ENCODE data around the gene RSPH3.
"Not testable (repeated sequence)": the region's sequence is repeated elsewhere in the genome, so short reads cannot be mapped to it uniquely, and the experiment has no call there.

RSPH3 gene

DNA sequence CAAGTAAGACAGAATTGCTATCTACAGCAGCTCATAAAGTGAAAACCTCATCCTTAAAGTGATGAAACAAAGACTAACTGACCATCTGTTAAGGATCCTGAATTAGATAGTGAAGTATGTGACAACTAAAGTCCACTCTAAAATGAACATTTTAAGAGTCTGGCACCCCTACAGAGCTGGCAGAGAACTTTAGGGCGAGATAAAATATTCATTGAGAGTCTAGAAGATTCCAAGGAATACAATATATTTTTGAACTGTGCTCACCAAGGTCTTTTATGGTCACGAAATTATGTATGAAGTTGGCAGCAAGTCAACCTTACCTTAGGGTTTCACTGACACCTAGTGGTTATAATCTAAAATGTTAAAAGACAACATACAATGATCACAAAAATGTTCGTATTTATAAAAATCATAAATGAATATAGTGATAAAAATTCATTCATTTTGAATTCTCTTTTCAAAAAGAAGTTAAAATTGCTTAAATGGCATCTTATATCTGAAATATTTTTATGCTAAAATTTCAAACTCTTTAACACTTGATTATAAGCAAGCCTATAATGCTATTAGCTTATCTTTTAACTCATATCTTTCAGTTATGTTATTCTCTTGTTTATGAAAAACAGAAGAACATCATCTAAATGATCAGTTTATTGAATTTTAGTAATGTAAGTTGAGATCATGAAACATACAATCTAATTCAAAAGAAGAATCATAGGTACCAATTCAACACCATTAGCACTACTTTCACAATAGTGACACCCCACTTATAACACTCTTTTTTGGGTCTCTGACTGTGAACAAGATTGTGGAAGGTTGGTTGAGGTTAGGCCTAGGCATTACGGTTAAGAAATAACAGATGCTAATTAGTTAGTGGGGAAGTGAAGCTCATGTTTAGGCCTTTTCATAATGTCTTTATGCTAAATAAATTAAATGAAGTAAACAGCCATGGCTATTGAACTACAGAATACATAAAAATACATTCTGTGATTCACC lies 27.5 kb downstream of the RSPH3 start:
- no peak for DNase-seq

DNA sequence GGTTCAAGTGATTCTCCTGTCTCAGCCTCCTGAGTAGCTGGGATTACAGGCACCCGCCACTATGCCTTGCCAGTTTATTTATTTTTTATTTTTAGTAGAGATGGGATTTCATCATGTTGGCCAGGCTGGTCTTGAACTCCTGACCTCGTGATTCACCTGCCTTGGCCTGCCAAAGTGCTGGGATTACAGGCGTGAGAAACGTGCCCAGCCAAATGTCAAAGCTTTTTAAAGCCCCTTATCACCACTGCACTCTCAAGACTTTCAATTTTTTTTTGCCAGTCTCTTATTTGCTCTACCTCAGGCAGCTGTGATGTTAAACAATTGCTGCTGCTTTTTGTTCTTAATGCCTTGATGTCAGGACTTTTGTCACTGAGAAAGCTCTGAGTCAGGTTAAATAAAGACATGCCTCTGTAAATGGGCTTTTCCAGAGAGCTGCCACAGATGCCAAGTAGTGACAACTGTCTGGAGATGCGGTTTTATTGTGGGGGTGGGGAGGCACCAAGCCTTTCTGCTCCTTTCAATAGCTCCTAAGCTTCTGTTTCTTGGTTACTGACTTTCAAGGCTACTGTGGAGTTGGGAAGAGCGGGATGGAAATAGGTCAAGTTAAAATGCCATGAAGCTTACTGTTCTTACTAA lies 29.2 kb downstream of the RSPH3 start:
- DNase-seq, result no peak

DNA sequence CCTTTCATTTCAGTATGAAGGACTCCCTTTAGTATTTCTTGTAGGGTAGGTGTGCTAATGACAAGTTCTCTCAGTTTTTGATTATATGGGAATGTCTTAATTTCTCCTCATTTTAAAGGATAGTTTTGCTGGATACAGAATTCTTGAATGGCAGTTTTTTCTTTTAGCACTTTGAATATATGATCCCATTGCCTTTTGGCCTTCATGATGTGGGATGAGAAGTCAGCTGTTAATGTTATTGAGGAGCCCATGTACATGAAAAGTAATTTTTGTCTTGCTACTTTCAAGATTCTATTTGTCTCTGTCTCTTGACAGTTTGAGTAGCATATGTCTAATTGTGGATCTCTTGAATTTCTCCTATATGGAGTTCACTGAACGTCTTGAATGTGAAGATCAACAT lies 30.9 kb downstream of the RSPH3 start:
- DNase-seq, result no peak

DNA sequence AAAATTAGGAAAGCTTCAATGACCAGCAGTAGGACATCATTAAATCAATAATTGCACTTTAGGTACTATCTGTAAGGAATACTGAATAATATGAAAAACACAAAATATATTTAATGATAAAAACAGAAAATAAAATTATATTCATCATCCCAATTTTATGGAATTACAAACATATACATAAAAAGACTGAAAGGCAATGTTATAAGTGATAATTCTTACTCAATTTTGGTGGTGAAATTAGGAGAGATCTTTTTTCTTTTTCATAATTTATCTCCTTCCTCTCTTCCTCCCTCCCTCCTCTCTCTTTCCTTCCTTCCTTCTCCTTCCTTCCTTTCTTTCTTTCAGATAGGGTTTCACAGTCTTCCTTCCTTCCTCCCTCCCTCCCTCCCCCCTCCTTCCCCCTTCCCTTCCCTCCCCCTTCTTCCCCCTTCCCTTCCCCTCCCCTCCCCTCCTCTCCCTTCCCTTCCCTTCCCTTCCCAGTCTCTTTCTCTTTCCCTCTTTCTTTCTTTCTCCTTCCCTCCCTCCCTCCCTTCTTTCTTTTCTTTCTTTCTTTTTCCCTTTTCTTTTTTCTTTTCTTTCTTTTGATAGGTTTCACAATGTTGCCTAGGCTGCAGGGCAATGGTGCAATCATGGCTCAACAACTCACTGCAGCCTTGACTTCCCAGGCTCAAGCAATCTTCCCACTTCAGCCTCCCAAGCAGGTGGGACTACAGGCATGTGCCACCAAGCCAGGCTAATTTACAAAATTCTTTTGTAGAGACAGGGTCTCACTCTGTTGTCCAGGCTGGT lies 36.8 kb downstream of the RSPH3 start:
- no peak for DNase-seq

GRCh38 chr6:158962371-158962770 lies 37.6 kb downstream of the RSPH3 start:
- no peak for DNase-seq

GRCh38 chr6:158960026-158960425 lies 40.0 kb downstream of the RSPH3 start:
- no peak for DNase-seq

- DNase-seq, result no peak
These were observed 40.5 kb downstream of the RSPH3 start for GRCh38 chr6:158959552-158959951.

DNA sequence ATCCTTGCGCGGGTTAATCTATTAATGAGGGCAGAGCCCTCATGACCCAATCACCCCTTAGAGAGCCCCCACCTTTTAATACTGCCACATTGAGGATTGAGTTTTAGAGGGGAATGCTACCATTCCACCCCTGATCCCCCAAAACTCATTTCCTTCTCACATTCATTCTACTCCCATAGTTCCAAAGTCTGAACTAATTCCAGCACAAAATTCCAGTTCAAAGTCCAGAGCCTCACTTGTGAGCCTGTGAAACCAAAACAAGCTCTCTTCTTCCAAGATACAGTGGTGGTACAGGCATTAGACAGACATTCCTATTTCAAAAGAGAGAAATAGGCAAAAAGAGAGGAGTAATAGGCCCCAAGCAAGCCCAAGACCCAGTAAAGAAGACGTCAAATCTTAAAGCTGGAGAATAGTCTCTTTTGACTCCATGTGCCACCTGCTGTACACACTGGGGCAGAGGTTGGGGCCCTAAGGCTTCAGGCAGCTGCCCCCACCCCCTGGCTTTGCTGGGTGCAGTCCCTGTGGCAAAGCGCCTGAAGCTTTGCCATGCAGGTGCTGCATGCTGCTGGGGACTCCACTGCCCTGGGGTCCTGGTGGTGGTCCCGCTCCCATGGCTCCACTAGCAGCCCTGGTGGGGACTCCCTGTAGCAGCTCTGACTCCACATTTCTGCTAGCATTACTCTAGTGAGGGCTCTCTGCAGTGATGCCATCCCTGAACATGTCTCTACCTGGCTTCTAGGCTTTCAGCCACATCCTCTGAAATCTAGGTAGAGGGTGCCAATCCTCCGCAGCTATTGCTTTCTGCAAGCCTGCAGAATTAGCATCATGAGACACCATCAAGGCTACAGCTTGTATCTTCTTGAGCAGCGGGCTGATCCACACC lies 41.3 kb downstream of the RSPH3 start:
- DNase-seq, result peak; percentile 35

DNA sequence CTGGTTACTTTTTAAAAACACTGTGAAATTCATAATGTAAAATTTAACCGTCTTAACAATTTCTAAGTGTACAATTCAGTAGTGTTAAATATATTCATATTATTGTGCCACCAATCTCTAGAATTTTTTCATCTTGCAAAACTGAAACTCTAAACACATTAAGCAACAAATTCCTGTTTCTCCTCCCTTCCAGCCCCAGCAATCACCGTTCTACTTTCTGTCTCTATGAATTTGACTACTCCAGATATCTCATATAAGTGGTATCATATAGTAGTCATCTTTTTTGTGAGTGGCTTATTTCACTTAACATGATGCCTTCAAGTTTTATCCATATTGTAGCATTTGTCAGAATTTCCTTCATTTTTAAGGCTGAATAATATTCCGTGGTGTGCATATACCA lies 44.7 kb downstream of the RSPH3 start:
- no peak for DNase-seq

GRCh38 chr6:158954753-158955152 lies 45.2 kb downstream of the RSPH3 start:
- DNase-seq, result no peak

DNA sequence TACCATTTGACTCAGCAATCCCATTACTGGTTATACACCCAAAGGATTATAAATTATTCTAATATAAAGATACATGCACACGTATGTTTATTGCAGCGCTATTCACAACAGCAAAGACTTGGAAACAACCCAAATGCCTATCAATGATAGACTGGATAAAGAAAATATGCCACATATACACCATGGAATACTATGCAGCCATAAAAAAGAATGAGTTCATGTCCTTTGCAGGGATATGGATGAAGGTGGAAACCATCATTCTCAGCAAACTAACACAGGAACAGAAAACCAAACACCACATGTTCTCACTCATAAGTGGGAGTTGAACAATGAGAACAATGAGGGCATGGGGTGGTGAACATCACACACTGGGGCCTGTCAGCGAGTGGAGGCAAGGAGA lies 48.0 kb downstream of the RSPH3 start:
- DNase-seq, result not testable (repeated sequence)

DNA sequence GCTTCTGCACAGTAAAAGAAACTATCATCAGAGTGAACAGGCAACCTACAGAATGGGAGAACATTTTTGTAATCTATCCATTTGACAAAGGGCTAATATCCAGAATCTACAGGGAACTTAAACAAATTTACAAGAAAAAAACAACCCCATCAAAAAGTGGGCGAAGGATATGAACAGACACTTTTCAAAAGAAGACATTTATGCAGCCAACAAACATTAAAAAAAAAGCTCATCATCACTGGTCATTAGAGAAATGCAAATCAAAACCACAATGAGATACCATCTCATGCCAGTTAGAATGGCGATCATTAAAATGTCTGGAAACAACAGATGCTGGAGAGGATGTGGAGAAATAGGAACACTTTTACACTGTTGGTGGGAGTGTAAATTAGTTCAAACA lies 48.4 kb downstream of the RSPH3 start:
- DNase-seq, result not testable (repeated sequence)

GRCh38 chr6:158947284-158947683 lies 52.7 kb downstream of the RSPH3 start:
- DNase-seq, result no peak

DNA sequence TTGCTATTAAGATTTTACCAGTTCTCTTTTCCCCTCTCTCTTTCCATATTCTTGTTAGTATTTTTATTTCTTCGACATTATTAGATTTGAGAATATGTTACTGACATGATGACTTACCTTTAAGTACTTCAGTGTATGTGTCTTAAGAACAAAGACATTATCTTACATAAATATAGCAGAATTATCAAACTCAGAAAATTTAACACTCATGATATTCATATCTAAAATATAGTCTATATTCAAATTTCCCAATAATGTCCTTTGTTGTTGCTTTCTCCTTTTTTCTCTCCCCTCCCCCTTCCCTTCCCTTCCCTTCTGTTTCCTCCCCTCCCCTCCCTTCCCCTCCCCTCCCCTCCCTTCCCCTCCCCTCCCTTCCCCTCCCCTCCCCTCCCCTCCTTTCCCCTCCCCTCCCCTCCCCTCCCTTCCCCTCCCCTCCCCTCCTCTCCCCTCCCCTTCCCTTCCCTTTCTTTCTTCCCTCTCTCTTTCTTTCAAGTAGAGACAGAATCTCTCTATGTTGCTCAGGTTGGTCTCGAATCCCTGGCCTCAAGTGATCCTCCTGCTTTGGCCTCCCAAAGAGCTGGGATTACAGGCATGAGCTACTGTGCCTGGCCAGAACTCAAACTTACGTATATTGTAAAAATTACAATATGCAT lies 56.5 kb downstream of the RSPH3 start:
- DNase-seq, result no peak

GRCh38 chr6:158942349-158942748 lies 57.7 kb downstream of the RSPH3 start:
- no peak for DNase-seq

DNA sequence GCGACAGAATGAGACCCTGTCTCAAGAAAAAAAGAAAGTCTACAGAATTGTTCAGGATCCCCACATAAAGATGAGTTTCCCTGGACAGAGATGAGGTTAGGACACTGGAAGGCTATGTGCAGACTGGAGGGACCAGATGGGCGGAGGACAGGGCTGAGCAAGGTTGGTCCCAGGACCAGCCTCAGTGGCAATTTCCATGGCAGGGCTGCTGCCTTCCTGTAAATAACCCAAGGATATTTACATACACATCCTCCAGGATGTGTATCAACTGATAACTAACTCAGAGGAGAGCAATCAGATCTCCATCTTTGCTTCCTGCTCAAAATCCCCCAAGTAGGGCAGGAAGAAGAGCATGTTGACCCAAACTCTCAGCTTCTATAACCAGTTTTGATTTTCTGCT lies 58.8 kb downstream of the RSPH3 start:
- DNase-seq, result no peak

DNA sequence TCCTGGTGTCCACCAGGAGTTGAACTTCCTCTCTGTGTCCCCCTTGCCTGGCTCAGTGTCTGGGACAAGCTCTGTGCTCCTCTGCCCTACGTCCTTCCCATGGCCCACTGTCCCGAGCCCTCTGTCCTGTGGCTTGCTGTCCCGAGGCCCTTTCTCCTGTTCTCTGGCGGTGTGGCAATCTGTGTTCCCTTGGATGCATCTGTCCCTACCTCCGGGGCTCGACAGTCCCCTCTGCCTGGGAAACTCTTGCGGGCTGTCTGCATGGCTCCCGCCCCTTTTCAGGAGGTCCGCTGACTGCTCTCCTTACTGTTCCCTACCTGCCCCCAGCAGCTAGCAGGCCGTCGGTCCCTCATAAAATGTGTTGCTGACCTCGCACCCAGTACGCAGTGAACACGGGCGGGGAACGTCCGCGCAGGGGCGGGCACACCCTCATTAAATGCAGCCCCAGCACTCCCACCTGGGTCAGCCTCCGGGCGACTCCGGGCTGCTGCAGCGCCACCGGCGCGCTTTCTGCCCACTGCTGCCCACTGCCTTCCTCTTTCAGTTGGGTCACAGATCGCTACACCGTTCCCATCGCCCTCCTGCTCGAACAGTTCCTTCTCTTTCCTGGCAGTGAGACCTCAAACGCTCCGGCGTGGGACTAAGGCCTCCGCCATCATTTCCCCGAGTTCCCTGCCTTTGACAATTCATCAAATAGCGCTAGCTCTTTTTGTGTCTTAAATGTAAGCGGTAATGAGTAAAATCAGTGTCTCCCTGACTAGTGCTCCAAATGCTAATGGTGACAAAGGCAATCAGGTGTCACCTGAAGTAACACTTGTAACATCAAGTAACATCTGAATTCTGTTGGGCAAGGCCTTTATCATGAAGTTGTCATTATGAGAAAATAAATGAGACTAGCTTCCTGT lies 60.5 kb downstream of the RSPH3 start:
- peak; percentile 14 for DNase-seq

DNA sequence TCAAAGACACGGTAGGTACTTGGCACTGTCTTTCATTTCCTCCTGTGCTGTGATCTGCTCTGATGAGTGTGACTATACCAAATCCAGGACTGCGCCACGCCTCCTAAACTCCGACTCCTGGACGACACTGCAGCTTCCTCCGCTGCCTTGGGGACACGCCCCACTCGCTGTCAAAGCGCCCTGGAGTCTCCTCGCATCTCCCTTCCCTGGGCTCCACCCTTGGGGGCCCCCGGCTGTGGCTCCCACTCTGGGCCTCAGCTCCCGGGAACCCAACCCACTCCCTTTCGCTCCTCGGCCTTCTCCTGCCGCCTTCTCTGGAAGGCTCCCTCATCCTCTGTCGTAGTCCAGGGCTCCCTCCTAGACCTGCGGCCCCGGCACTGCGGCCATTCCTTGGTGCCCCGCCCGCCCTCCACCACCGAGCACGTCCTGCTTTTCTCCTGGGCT lies 61.2 kb downstream of the RSPH3 start:
- DNase-seq, result peak; percentile 51

GRCh38 chr6:158938220-158938619 lies 61.8 kb downstream of the RSPH3 start:
- DNase-seq, result no peak

DNA sequence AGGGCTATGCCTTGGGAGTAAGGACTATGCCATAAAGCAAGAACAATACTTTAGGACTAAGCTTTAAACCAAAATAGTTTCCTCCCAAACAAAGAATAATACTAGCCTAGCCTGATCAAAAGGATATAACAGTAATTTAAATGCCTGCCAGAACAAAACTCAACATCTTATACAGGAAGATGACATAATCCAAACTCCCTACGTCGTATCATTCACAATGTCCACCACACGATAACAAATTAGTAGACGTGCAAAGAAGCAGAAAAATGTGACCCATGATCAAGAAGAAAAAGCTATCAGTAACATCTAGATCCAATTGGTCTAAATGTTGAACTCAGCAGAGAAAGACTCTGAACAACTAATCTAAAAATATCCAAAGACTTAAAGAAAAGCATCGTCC lies 65.8 kb downstream of the RSPH3 start:
- DNase-seq, result no peak

Measured in CD4-positive, alpha-beta T cell treated with Interleukin-6 for 4 hours (primary cell).